PC-9 (cell line): ENCODE measurements around the gene SRA1. TPM values are rescaled to one million over a fixed set of nuclear protein-coding genes. Genes with fewer than 3 reads are reported as not detected.

Experiments used
- BruUV-seq: library from RNA; stranded (reverse); fragments of 400-500 nt; replicated peaks from 2 replicates; lab custom pipeline; 2021; lab: Mats Ljungman, UMichigan
- CTCF ChIA-PET: fragments of 300-600 bp; sonication (Branson Sonifier 250); formaldehyde crosslinking; loops from one replicate; lab custom pipeline; 2022; ENCODE audit warnings: antibody characterized with exemption; lab: Charles Lee
- POLR2A ChIA-PET: fragments of 300-600 bp; sonication (Branson Sonifier 250); formaldehyde crosslinking; loops from one replicate; lab custom pipeline; 2022; ENCODE audit warnings: antibody characterized with exemption; ENCODE audit not compliant: unreplicated experiment; lab: Charles Lee
- DNase-seq, 2 experiments: peaks; one replicate each; pipeline versions ENCODE4 v3.0.0 to v3.0.0-alpha.2; 2015 to 2022; ENCODE audit warnings: mixed read lengths in 1 of 2
- H2AFZ ChIP-seq: fragments of 200-600 bp; sonication (generic); 2 replicates; pipeline ENCODE4 v1.8.1; 2017; ENCODE audit warnings: antibody characterized with exemption
- H3F3A ChIP-seq: fragments of 200-600 bp; sonication (generic); 2 replicates; pipeline ENCODE4 v1.8.1; 2017; ENCODE audit warnings: antibody characterized with exemption, mild to moderate bottlenecking, low read depth; ENCODE audit not compliant: insufficient read depth
- H3K27ac ChIP-seq: fragments of 200-600 bp; sonication (generic); 2 replicates; pipeline ENCODE4 v1.6.1; 2016; ENCODE audit warnings: mixed run types
- H3K27me3 ChIP-seq: fragments of 200-600 bp; sonication (generic); 2 replicates; pipeline ENCODE4 v1.6.1; 2016; ENCODE audit warnings: low read depth, mixed run types; ENCODE audit not compliant: insufficient read depth
- H3K36me3 ChIP-seq: fragments of 200-600 bp; sonication (generic); 2 replicates; pipeline ENCODE4 v1.6.1; 2016; ENCODE audit warnings: low read depth, mixed run types
- H3K4me1 ChIP-seq: fragments of 200-600 bp; sonication (generic); replicated peaks from 2 replicates; pipeline ENCODE4 v1.6.1; 2016; ENCODE audit warnings: mixed run types; ENCODE audit not compliant: insufficient read depth
- H3K4me2 ChIP-seq: fragments of 200-600 bp; sonication (generic); 2 replicates; pipeline ENCODE4 v1.6.1; 2017; ENCODE audit warnings: mixed run types
- H3K4me3 ChIP-seq: fragments of 200-600 bp; sonication (generic); 2 replicates; pipeline ENCODE4 v1.6.1; 2016; ENCODE audit warnings: mixed run types
- H3K79me2 ChIP-seq: fragments of 200-600 bp; sonication (generic); 2 replicates; pipeline ENCODE4 v1.6.1; 2017; ENCODE audit warnings: low read depth, mixed run types
- H3K9me2 ChIP-seq: fragments of 200-600 bp; sonication (generic); 2 replicates; pipeline ENCODE4 v1.8.1; 2017; ENCODE audit warnings: mild to moderate bottlenecking; ENCODE audit not compliant: insufficient read depth
- H3K9me3 ChIP-seq: fragments of 200-600 bp; sonication (generic); 2 replicates; pipeline ENCODE4 v1.8.1; 2016; ENCODE audit warnings: low read depth; ENCODE audit not compliant: insufficient read depth
- H4K20me1 ChIP-seq: fragments of 200-600 bp; sonication (generic); 2 replicates; pipeline ENCODE4 v1.8.1; 2017; ENCODE audit not compliant: insufficient read depth
- EZH2 ChIP-seq: fragments of 200-600 bp; sonication (generic); IDR thresholded peaks from 2 replicates; pipeline ENCODE4 v1.8.0; 2017; ENCODE audit warnings: antibody characterized with exemption, low read depth
- intact Hi-C: fragments of 100-400 bp; cut with micrococcal nuclease; formaldehyde crosslinking; loops from one replicate; pipeline ENCODE4 v1.10.0; 2022; ENCODE audit not compliant: unreplicated experiment
- total RNA-seq: library from RNA; stranded (reverse); gene quantifications from 2 replicates; pipeline ENCODE4 v1.2.3, GENCODE V29; 2021
- TF ChIP-seq, protein P1 (sequence below): fragments of 200-600 bp; sonication (generic); conservative IDR thresholded peaks from 2 replicates; pipeline ENCODE4 v1.6.1; 2017; ENCODE audit warnings: mixed run types, antibody characterized with exemption, mild to moderate bottlenecking, moderate library complexity

SRA1 gene
- total RNA-seq, 1 experiment from 2014 or later, result 36.1 TPM

DNA sequence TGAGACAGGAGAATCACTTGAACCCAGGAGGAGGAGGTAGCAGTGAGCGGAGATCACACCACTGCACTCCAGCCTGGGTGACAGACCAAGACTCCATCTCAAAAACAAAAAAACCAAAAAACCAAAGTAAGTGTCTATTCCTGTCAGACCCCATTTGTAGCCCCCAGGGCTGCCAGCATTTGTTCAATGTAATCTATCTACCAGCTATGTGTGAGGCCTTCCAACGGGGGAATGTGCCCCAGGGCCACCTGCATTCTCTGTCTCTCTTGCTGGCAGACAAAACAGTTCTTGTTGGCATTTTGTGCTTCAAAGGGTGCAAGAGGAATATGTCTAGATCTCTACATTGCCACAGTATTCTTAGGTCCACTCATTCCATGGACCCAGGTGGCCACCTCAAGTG, 41.6 kb upstream of the SRA1 start:
- TF ChIP-seq EZH2, result no peak
- TF ChIP-seq, protein P1, sequence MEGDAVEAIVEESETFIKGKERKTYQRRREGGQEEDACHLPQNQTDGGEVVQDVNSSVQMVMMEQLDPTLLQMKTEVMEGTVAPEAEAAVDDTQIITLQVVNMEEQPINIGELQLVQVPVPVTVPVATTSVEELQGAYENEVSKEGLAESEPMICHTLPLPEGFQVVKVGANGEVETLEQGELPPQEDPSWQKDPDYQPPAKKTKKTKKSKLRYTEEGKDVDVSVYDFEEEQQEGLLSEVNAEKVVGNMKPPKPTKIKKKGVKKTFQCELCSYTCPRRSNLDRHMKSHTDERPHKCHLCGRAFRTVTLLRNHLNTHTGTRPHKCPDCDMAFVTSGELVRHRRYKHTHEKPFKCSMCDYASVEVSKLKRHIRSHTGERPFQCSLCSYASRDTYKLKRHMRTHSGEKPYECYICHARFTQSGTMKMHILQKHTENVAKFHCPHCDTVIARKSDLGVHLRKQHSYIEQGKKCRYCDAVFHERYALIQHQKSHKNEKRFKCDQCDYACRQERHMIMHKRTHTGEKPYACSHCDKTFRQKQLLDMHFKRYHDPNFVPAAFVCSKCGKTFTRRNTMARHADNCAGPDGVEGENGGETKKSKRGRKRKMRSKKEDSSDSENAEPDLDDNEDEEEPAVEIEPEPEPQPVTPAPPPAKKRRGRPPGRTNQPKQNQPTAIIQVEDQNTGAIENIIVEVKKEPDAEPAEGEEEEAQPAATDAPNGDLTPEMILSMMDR, result no peak
- no TSS peak for BruUV-seq
- CTCF ChIA-PET, result no interaction called here

DNA sequence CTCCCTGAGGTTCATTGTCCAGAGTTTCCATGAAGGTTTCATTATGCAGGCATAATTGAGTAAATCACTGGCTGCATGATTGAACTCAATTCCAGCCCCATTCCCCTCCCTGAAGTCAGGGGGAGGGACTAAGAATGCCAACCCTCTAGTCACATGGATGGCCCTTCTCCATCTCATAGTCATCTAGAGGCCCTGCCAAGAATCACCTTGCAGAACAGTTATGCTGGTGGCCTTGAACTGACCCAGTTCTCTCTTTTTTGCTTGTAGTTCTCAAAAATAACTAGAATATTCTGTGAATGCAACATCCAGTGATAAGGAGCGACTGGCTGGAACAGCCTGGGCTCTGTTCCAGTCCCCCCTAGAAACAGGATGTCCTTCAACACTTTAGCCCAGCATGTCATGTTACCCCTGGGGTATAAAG, 39.1 kb upstream of the SRA1 start:
- TF ChIP-seq EZH2, result no peak
- TF ChIP-seq, protein P1, result no peak
- Histone ChIP-seq H4K20me1 (no peaks in the 10 kb centered on the region), H3K27ac (no peak overlapping the region), H3K4me1 (no peaks in the 10 kb centered on the region), H3K79me2 (no peaks in the 10 kb centered on the region), H3K27me3 (no peaks in the 10 kb centered on the region), H2AFZ (no peak overlapping the region), H3K9me3 (no peaks in the 10 kb centered on the region), H3K9me2 (no peaks in the 10 kb centered on the region), H3K4me2 (no peak overlapping the region), H3K4me3 (no peak overlapping the region), H3F3A (no peaks in the 10 kb centered on the region), H3K36me3 (no peaks in the 10 kb centered on the region)
- intact Hi-C loops, result no loop called here
- ChIA-PET CTCF (interaction anchor here (0.7 kb wide), 1 partner anchor 26 kb away, joined by 3 read pairs; no protein-coding TSS in a partner anchor), POLR2A (no interaction called here)
- BruUV-seq, result no TSS peak
- no peak for DNase-seq

More for the DNA sequence above, 41.6 kb upstream of the SRA1 start:
- Histone ChIP-seq H3K36me3 (no peaks in the 10 kb centered on the region), H3K4me3 (no peak overlapping the region), H3K27ac (no peak overlapping the region), H3K4me2 (no peak overlapping the region), H4K20me1 (no peaks in the 10 kb centered on the region), H3F3A (no peaks in the 10 kb centered on the region), H3K9me2 (no peaks in the 10 kb centered on the region), H2AFZ (no peak overlapping the region), H3K79me2 (no peaks in the 10 kb centered on the region), H3K27me3 (no peaks in the 10 kb centered on the region), H3K9me3 (peaks cover 6% of the 10 kb centered on the region; the same call in 1 of the 2 replicates), H3K4me1 (peaks cover 7% of the 10 kb centered on the region; the same call in 1 of the 2 replicates)
- DNase-seq, result no peak
- intact Hi-C loops, result no loop called here
- POLR2A ChIA-PET, result no interaction called here

DNA sequence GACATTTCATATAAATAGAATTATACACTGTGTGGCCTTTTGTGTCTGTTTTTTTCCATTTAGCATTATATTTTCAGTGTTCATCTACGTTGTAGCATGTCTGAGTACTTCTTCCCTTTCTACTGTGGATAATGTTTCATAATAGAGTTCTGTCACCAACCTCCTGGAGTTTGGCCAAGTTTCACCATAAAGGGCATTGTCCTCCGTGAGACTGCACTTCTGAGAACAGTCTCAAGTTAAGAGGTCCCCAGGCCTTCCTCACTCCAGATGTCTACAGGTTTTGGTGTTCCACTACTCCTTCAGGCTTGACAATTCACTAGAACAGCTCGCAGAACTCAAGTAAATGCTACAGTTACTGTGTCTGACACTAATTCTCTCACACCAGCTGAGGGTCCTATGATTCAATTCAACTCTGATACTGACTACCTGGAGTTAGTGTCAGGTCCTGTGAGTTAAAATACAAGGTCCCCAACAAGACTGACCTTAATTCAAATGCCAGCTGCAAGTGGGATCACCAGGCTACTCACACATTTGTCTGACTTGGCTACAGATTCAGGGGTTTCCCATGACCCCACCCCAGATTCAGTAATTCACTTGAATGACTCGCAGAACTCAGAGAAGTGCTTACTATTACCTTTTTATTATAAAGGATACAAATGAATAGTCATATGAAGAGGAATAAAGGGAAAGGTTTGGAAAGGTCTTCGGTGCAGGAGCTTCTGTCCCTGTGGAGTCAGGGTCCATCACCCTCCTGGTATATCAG, 38.4 kb upstream of the SRA1 start:
- H3K4me2 ChIP-seq, result no peak overlapping the region
- H3K9me3 ChIP-seq, result no peaks in the 10 kb centered on the region
- no peaks in the 10 kb centered on the region for H3K27me3 ChIP-seq
- peak; percentile 25 to 44 for DNase-seq
- no peak overlapping the region for H2AFZ ChIP-seq
- no peaks in the 10 kb centered on the region for H4K20me1 ChIP-seq
- H3K36me3 ChIP-seq, result no peaks in the 10 kb centered on the region
- intact Hi-C loops, result no loop called here
- H3F3A ChIP-seq, result no peaks in the 10 kb centered on the region
- CTCF ChIA-PET, result interaction anchor here (0.5 to 0.7 kb wide), 2 partner anchors 25 to 27 kb away, joined by 3 to 5 read pairs; no protein-coding TSS in a partner anchor
- no peaks in the 10 kb centered on the region for H3K4me1 ChIP-seq
- no peak overlapping the region for H3K27ac ChIP-seq
- H3K9me2 ChIP-seq, result no peaks in the 10 kb centered on the region
- BruUV-seq, result no TSS peak
- TF ChIP-seq, protein P1, result no peak
- TF ChIP-seq EZH2, result no peak
- no peaks in the 10 kb centered on the region for H3K79me2 ChIP-seq
- POLR2A ChIA-PET, result no interaction called here
- no peak overlapping the region for H3K4me3 ChIP-seq
